GM20000 (cell line): Measurements from ENCODE around the gene C7orf33.
"Not testable (repeated sequence)": the region's sequence is repeated elsewhere in the genome, so short reads cannot be mapped to it uniquely, and the experiment has no call there.

ENCODE experiments used
- DNase-seq: peaks from one replicate; pipeline ENCODE4 v3.0.0; 2012; ENCODE audit warnings: low spot score
- CTCF ChIP-seq: IDR thresholded peaks from 2 replicates; pipeline ENCODE4 v1.5.1; 2012; ENCODE audit warnings: mild to moderate bottlenecking, control low read depth; ENCODE audit errors: extremely low read depth, missing control alignments

C7orf33 gene

GRCh38 chr7:148553979-148554378, 36.6 kb upstream of the C7orf33 start:
- DNase-seq, result no peak
- TF ChIP-seq CTCF, result no peak

- no peak for TF ChIP-seq CTCF
- DNase-seq, result no peak
Measured at GRCh38 chr7:148556892-148557291, 33.7 kb upstream of the C7orf33 start.

- no peak for TF ChIP-seq CTCF
- no peak for DNase-seq
Measured at GRCh38 chr7:148558914-148559313, 31.7 kb upstream of the C7orf33 start.

GRCh38 chr7:148561099-148561498, 29.5 kb upstream of the C7orf33 start:
- DNase-seq, result no peak
- no peak for TF ChIP-seq CTCF

- no peak for TF ChIP-seq CTCF
- no peak for DNase-seq
Measured at GRCh38 chr7:148563583-148564274, 26.8 kb upstream of the C7orf33 start.

- not testable (repeated sequence) for DNase-seq
Measured at GRCh38 chr7:148564275-148564951, 26.2 kb upstream of the C7orf33 start.

- no peak for DNase-seq
- no peak for TF ChIP-seq CTCF
Measured at GRCh38 chr7:148566736-148567135, 23.8 kb upstream of the C7orf33 start.

- TF ChIP-seq CTCF, result no peak
- DNase-seq, result no peak
Measured at GRCh38 chr7:148567524-148567923, 23.0 kb upstream of the C7orf33 start.
